GM23338 (cell line): Measurements from ENCODE around the gene PTGDS. TPM values are rescaled to one million over a fixed set of nuclear protein-coding genes. Genes with fewer than 3 reads are reported as not detected.

Source experiments
- CREB1 ChIP-seq: fragments of 250-450 bp; sonication (Bioruptor Pico); IDR thresholded peaks from 2 replicates; pipeline ENCODE4 v1.5.0; 2020; ENCODE audit warnings: low read depth, mild to moderate bottlenecking, moderate library complexity
- CTCF ChIP-seq, 2 experiments: fragments of 200-600 bp in 1 of 2; sonication (generic) in 1 of 2; conservative IDR thresholded peaks; 2 replicates each; pipeline versions ENCODE4 v1.5.1 to v1.6.1; 2016 to 2017; ENCODE audit warnings: antibody characterized with exemption in 2 of 2, low read depth in 2 of 2, mild to moderate bottlenecking in 2 of 2, moderate library complexity in 1 of 2
- JUNB ChIP-seq: IDR thresholded peaks from one replicate; pipeline ENCODE4 v1.6.1; 2016; ENCODE audit warnings: antibody characterized with exemption; ENCODE audit not compliant: unreplicated experiment
- POLR2AphosphoS5 ChIP-seq: IDR thresholded peaks from 2 replicates; pipeline ENCODE4 v1.6.1; 2016; ENCODE audit warnings: antibody characterized with exemption, low read depth
- REST ChIP-seq: IDR thresholded peaks from one replicate; pipeline ENCODE4 v1.6.1; 2018; ENCODE audit warnings: antibody characterized with exemption; ENCODE audit not compliant: unreplicated experiment
- ZNF114 ChIP-seq: fragments of 250-450 bp; sonication (Bioruptor Pico); IDR thresholded peaks from 2 replicates; pipeline ENCODE4 v1.5.0; 2020; ENCODE audit warnings: mild to moderate bottlenecking, moderate library complexity
- ZNF331 ChIP-seq: fragments of 250-450 bp; sonication (Bioruptor Pico); IDR thresholded peaks from 2 replicates; pipeline ENCODE4 v1.5.0; 2020; ENCODE audit warnings: low read depth, mild to moderate bottlenecking, moderate library complexity
- ZNF462 ChIP-seq: fragments of 250-450 bp; sonication (Bioruptor Pico); IDR thresholded peaks from 2 replicates; pipeline ENCODE4 v1.5.0; 2020; ENCODE audit warnings: mild to moderate bottlenecking, moderate library complexity
- polyA plus RNA-seq: library from polyadenylated mRNA; unstranded; fragments of >200 nt; fragmentation: Nextera tagmentation; extraction: Ambion mirVana; gene quantifications from 2 replicates; pipeline ENCODE4 v1.2.1, GENCODE V29; 2016
- total RNA-seq: library from RNA; depleted of rRNA; stranded (reverse); fragments of >200 nt; shearing (Covaris generic); gene quantifications from 2 replicates; pipeline ENCODE4 v1.2.3, GENCODE V29; 2014

PTGDS gene
- total and polyA plus RNA-seq, 2 experiments from 2014 or later, result 1.9 to 3.1 TPM

GRCh38 chr9:136958898-136959850 is 18.1 kb upstream of the PTGDS start (continued):
- TF ChIP-seq ZNF462 (CRISPR knock-in tag), result no peak
- TF ChIP-seq REST, result no peak
- TF ChIP-seq CREB1 (CRISPR knock-in tag), result no peak
- no peak for TF ChIP-seq ZNF331 (CRISPR knock-in tag)
- no peak for TF ChIP-seq CTCF (conservative IDR thresholded peaks at IDR 0.05; ENCODE audit: low read depth in 2 of 2)
- no peak for TF ChIP-seq ZNF114 (CRISPR knock-in tag)
- TF ChIP-seq POLR2AphosphoS5, result no peak
- TF ChIP-seq JUNB, result no peak
